Liver (tissue), 3 donors: ENCODE results near the gene TTF2.

Source experiments
- CTCF ChIP-seq: fragments of 150-350 bp; IDR thresholded peaks from 2 replicates; pipeline ENCODE4 v1.5.1; 2017; ENCODE audit warnings: improper control_type of control experiment, low read depth, low read length; ENCODE audit not compliant: missing input control
- EGR1 ChIP-seq, 2 donors: IDR thresholded peaks; 2 replicates each; pipeline ENCODE4 v1.6.1; 2016 to 2018; ENCODE audit warnings: antibody characterized with exemption in 2 of 2, low read depth in 2 of 2
- GABPA ChIP-seq, 2 donors: IDR thresholded peaks in 1 of 2; conservative IDR thresholded peaks in 1 of 2; 2 replicates each; pipeline ENCODE4 v1.6.1; 2016; ENCODE audit warnings: antibody characterized with exemption in 2 of 2, mild to moderate bottlenecking in 1 of 2, moderate library complexity in 1 of 2
- JUND ChIP-seq, 2 donors: IDR thresholded peaks; 2 replicates each; pipeline ENCODE4 v1.6.1; 2016; ENCODE audit warnings: antibody characterized with exemption in 2 of 2
- MAX ChIP-seq: IDR thresholded peaks from 2 replicates; pipeline ENCODE4 v1.6.1; 2016; ENCODE audit warnings: antibody characterized with exemption
- RAD21 ChIP-seq, 2 donors: IDR thresholded peaks; 2 replicates each; pipeline ENCODE4 v1.6.1; 2016; ENCODE audit warnings: antibody characterized with exemption in 2 of 2, mild to moderate bottlenecking in 2 of 2
- SP1 ChIP-seq: IDR thresholded peaks from 2 replicates; pipeline ENCODE4 v1.6.1; 2018; ENCODE audit warnings: antibody characterized with exemption, mild to moderate bottlenecking
- TAF1 ChIP-seq: conservative IDR thresholded peaks from 2 replicates; pipeline ENCODE4 v1.6.1; 2016; ENCODE audit warnings: antibody characterized with exemption, mild to moderate bottlenecking
- YY1 ChIP-seq: IDR thresholded peaks from 2 replicates; pipeline ENCODE4 v1.6.1; 2016; ENCODE audit warnings: antibody characterized with exemption, mild to moderate bottlenecking
- TF ChIP-seq, protein P1 (sequence below): IDR thresholded peaks from 2 replicates; pipeline ENCODE4 v1.6.1; 2016; ENCODE audit warnings: antibody characterized with exemption, mild to moderate bottlenecking
- TF ChIP-seq, protein P2 (sequence below): IDR thresholded peaks from 2 replicates; pipeline ENCODE4 v1.6.1; 2016; ENCODE audit warnings: antibody characterized with exemption
- donor health status: healthy.
- donor health status: healthy.

- no peak for TF ChIP-seq CTCF
- TF ChIP-seq TAF1, result no peak
- no peak for TF ChIP-seq EGR1 (IDR thresholded peaks at IDR 0.05; ENCODE audit: low read depth in 2 of 2)
- TF ChIP-seq, protein P1, sequence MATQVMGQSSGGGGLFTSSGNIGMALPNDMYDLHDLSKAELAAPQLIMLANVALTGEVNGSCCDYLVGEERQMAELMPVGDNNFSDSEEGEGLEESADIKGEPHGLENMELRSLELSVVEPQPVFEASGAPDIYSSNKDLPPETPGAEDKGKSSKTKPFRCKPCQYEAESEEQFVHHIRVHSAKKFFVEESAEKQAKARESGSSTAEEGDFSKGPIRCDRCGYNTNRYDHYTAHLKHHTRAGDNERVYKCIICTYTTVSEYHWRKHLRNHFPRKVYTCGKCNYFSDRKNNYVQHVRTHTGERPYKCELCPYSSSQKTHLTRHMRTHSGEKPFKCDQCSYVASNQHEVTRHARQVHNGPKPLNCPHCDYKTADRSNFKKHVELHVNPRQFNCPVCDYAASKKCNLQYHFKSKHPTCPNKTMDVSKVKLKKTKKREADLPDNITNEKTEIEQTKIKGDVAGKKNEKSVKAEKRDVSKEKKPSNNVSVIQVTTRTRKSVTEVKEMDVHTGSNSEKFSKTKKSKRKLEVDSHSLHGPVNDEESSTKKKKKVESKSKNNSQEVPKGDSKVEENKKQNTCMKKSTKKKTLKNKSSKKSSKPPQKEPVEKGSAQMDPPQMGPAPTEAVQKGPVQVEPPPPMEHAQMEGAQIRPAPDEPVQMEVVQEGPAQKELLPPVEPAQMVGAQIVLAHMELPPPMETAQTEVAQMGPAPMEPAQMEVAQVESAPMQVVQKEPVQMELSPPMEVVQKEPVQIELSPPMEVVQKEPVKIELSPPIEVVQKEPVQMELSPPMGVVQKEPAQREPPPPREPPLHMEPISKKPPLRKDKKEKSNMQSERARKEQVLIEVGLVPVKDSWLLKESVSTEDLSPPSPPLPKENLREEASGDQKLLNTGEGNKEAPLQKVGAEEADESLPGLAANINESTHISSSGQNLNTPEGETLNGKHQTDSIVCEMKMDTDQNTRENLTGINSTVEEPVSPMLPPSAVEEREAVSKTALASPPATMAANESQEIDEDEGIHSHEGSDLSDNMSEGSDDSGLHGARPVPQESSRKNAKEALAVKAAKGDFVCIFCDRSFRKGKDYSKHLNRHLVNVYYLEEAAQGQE, result no peak
- no peak for TF ChIP-seq YY1
- no peak for TF ChIP-seq SP1
- TF ChIP-seq, protein P2, sequence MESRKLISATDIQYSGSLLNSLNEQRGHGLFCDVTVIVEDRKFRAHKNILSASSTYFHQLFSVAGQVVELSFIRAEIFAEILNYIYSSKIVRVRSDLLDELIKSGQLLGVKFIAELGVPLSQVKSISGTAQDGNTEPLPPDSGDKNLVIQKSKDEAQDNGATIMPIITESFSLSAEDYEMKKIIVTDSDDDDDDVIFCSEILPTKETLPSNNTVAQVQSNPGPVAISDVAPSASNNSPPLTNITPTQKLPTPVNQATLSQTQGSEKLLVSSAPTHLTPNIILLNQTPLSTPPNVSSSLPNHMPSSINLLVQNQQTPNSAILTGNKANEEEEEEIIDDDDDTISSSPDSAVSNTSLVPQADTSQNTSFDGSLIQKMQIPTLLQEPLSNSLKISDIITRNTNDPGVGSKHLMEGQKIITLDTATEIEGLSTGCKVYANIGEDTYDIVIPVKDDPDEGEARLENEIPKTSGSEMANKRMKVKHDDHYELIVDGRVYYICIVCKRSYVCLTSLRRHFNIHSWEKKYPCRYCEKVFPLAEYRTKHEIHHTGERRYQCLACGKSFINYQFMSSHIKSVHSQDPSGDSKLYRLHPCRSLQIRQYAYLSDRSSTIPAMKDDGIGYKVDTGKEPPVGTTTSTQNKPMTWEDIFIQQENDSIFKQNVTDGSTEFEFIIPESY, result no peak
- no peak for TF ChIP-seq JUND (IDR thresholded peaks at IDR 0.05)
- no peak for TF ChIP-seq MAX
- TF ChIP-seq RAD21 (IDR thresholded peaks at IDR 0.05), result no peak
- no peak for TF ChIP-seq GABPA (IDR thresholded peaks at IDR 0.05 in 1 of 2, conservative IDR thresholded peaks at IDR 0.05 in 1 of 2)
Measured at GRCh38 chr1:117150316-117150715, 90.2 kb downstream of the TTF2 start.
